OCI-LY7 (cell line): ENCODE data around the gene PRKG1. TPM values are rescaled to one million over a fixed set of nuclear protein-coding genes. Genes with fewer than 3 reads are reported as not detected.

Experiments used
- BruUV-seq: library from RNA; stranded (reverse); fragments of 400-500 nt; replicated peaks from 2 replicates; lab custom pipeline; 2021; lab: Mats Ljungman, UMichigan
- CTCF ChIA-PET: fragments of 300-600 bp; sonication (Branson Sonifier 250); formaldehyde crosslinking; loops from one replicate; lab custom pipeline; 2022; ENCODE audit warnings: antibody characterized with exemption; ENCODE audit not compliant: unreplicated experiment; lab: Charles Lee
- POLR2A ChIA-PET: fragments of 300-600 bp; sonication (Branson Sonifier 250); formaldehyde crosslinking; loops from one replicate; lab custom pipeline; 2022; ENCODE audit warnings: antibody characterized with exemption; lab: Charles Lee
- DNase-seq: peaks from one replicate; pipeline ENCODE4 v3.0.0-alpha.2; 2015; ENCODE audit warnings: low spot score
- H2AFZ ChIP-seq: fragments of 200-600 bp; sonication (generic), shearing (Covaris generic); 2 replicates; pipeline ENCODE4 v1.6.1; 2014; ENCODE audit warnings: mild to moderate bottlenecking, antibody characterized with exemption, low read length, moderate library complexity
- H3K27ac ChIP-seq: fragments of 200-600 bp; sonication (generic); 2 replicates; pipeline ENCODE4 v1.5.1; 2014; ENCODE audit warnings: mixed run types, low read depth, mild to moderate bottlenecking, moderate library complexity, low read length, inconsistent platforms; ENCODE audit not compliant: poor library complexity, severe bottlenecking
- H3K36me3 ChIP-seq: fragments of 200-600 bp; sonication (generic); 2 replicates; pipeline ENCODE4 v1.6.1; 2014; ENCODE audit warnings: mild to moderate bottlenecking, antibody characterized with exemption, low read length, moderate library complexity, mixed read lengths; ENCODE audit not compliant: insufficient read depth
- H3K4me1 ChIP-seq: fragments of 200-600 bp; sonication (generic); 2 replicates; pipeline ENCODE4 v1.5.1; 2014; ENCODE audit warnings: mild to moderate bottlenecking, low read length; ENCODE audit not compliant: insufficient read depth, poor library complexity, severe bottlenecking
- H3K4me2 ChIP-seq: fragments of 200-600 bp; sonication (generic); 2 replicates; pipeline ENCODE4 v1.6.1; 2014; ENCODE audit warnings: mild to moderate bottlenecking, low read length
- H3K4me3 ChIP-seq: fragments of 200-600 bp; sonication (generic); 2 replicates; pipeline ENCODE4 v1.5.1; 2014; ENCODE audit warnings: mild to moderate bottlenecking, low read depth, low read length; ENCODE audit not compliant: poor library complexity, severe bottlenecking
- H3K79me2 ChIP-seq: fragments of 200-600 bp; sonication (generic); 2 replicates; pipeline ENCODE4 v1.6.1; 2016; ENCODE audit warnings: low read depth, mild to moderate bottlenecking, low read length, moderate library complexity, mixed read lengths; ENCODE audit not compliant: insufficient read depth
- H3K9me2 ChIP-seq: fragments of 200-600 bp; sonication (generic); 2 replicates; pipeline ENCODE4 v1.6.1; 2016; ENCODE audit warnings: mild to moderate bottlenecking, low read length, mixed read lengths; ENCODE audit not compliant: insufficient read depth
- H3K9me3 ChIP-seq: fragments of 200-600 bp; sonication (generic); 2 replicates; pipeline ENCODE4 v1.6.1; 2014; ENCODE audit warnings: mild to moderate bottlenecking, mixed run types, low read length, mixed read lengths
- H4K20me1 ChIP-seq: fragments of 200-600 bp; sonication (generic); 2 replicates; pipeline ENCODE4 v1.6.1; 2014; ENCODE audit warnings: mild to moderate bottlenecking, antibody characterized with exemption, low read length, moderate library complexity, mixed read lengths; ENCODE audit not compliant: insufficient read depth
- CTCF ChIP-seq: fragments of 200-600 bp; sonication (generic); conservative IDR thresholded peaks from 2 replicates; pipeline ENCODE4 v1.5.1; 2014; ENCODE audit warnings: mild to moderate bottlenecking, antibody characterized with exemption, low read length, moderate library complexity, mixed read lengths
- EZH2phosphoT487 ChIP-seq: fragments of 200-600 bp; sonication (generic); IDR thresholded peaks from 2 replicates; pipeline ENCODE4 v1.6.1; 2018; ENCODE audit warnings: low read depth, borderline replicate concordance, mild to moderate bottlenecking, mixed run types, antibody characterized with exemption, low read length, moderate library complexity, mixed read lengths
- intact Hi-C: fragments of 100-400 bp; cut with micrococcal nuclease; formaldehyde crosslinking; loops from one replicate; pipeline ENCODE4 v1.10.0; 2022; ENCODE audit not compliant: unreplicated experiment
- total RNA-seq, 2 experiments: library from RNA; depleted of rRNA in 1 of 2; stranded (reverse); fragments of >200 nt in 1 of 2; shearing (Covaris generic) in 1 of 2; gene quantifications; 2 replicates each; pipeline ENCODE4 v1.2.3, GENCODE V29; 2014 to 2022

PRKG1 gene
- total RNA-seq, 2 experiments from 2014 or later = not detected

DNA sequence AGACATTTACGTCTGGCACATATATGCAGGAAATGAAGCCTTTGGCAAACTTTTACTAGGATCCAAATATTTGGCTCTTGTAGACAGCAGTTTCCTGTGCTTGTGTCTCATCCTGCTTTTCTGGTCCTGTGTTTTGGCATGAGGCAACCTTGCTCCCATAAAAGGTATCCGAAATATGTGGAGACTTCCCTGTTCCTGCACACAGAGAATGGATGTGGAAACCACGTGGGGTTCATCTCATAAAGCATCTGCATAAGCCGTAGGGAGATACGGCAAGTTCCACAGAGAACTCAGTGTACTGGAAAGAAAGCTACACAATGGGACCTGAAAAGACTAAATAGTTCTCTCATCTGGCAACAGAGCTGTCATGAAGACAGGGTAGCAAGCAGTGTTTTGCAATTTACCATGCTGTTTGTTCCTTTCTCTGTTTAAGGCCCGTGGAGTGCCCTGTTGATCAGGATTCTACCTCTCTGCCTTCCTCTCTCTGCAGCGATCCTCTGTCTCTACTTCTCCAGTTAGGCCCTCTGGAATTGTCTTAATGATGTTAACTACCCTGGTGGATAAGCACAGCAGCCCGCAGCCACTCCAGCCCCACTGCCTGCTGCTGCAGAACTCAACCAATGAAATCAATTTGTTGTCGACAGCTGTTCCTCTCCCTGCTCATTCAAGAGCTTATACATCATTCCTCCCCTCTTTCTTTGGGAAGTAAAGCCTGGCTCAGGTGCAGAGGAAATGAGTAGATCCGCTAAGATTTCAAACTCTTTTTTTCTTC lies 331.5 kb downstream of the PRKG1 start:
- H2AFZ ChIP-seq = no peak overlapping the region
- no peak overlapping the region for H3K4me2 ChIP-seq
- no peaks in the 10 kb centered on the region for H3K4me1 ChIP-seq
- intact Hi-C loops = no loop called here
- H3K4me3 ChIP-seq = no peak overlapping the region
- no peak overlapping the region for H3K27ac ChIP-seq
- ChIA-PET POLR2A (no interaction called here), CTCF (no interaction called here)
- H4K20me1 ChIP-seq = no peaks in the 10 kb centered on the region
- H3K79me2 ChIP-seq = no peaks in the 10 kb centered on the region
- no peaks in the 10 kb centered on the region for H3K9me2 ChIP-seq
- DNase-seq = no peak
- no peaks in the 10 kb centered on the region for H3K36me3 ChIP-seq
- no TSS peak for BruUV-seq
- TF ChIP-seq CTCF (no peak), EZH2phosphoT487 (no peak)
- no peaks in the 10 kb centered on the region for H3K9me3 ChIP-seq

GRCh38 chr10:51406581-51406980 lies 332.3 kb downstream of the PRKG1 start:
- TF ChIP-seq CTCF (no peak), EZH2phosphoT487 (no peak)
- no peaks in the 10 kb centered on the region for H3K79me2 ChIP-seq
- no TSS peak for BruUV-seq
- H3K4me1 ChIP-seq = no peaks in the 10 kb centered on the region
- no peak overlapping the region for H3K4me3 ChIP-seq
- H3K36me3 ChIP-seq = no peaks in the 10 kb centered on the region
- no peak overlapping the region for H2AFZ ChIP-seq
- H3K27ac ChIP-seq = no peak overlapping the region
- intact Hi-C loops = no loop called here
- H4K20me1 ChIP-seq = no peaks in the 10 kb centered on the region
- H3K9me3 ChIP-seq = no peaks in the 10 kb centered on the region
- CTCF ChIA-PET = no interaction called here
- no peak for DNase-seq
- no peaks in the 10 kb centered on the region for H3K9me2 ChIP-seq
- H3K4me2 ChIP-seq = no peak overlapping the region
- POLR2A ChIA-PET = no interaction called here

DNA sequence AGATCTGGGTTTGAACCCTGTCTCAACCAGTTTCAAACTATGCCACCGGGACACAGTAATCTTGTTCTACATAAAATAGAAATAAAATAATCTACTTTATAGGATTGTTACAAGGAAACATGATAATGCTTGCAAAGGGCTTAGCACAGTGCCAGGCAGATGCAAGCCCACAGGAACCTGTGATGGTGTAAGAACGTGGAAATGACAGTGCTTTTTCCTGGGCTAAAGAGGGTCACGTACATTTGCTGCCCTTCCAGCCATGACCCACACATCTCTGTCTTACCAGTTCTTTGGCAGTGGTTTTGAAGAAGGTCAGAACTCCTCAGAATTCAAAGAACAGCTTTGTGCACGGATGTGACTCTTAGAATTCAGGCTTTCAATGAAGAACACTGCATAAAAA lies 342.2 kb downstream of the PRKG1 start:
- TF ChIP-seq EZH2phosphoT487 = no peak
- TF ChIP-seq CTCF = no peak
- H3K27ac ChIP-seq = no peak overlapping the region
- ChIA-PET POLR2A (no interaction called here), CTCF (no interaction called here)
- H3K9me3 ChIP-seq = no peaks in the 10 kb centered on the region
- no peaks in the 10 kb centered on the region for H3K36me3 ChIP-seq
- intact Hi-C loops = no loop called here
- H4K20me1 ChIP-seq = no peaks in the 10 kb centered on the region
- no peak for DNase-seq
- no peak overlapping the region for H2AFZ ChIP-seq
- H3K9me2 ChIP-seq = no peaks in the 10 kb centered on the region
- no peak overlapping the region for H3K4me2 ChIP-seq
- H3K4me3 ChIP-seq = no peak overlapping the region
- BruUV-seq = no TSS peak
- no peaks in the 10 kb centered on the region for H3K79me2 ChIP-seq
- H3K4me1 ChIP-seq = no peaks in the 10 kb centered on the region
